MV-4-11 (cell line): ENCODE measurements around the gene VEPH1.

Source experiments
- DNase-seq: peaks from one replicate; lab custom pipeline; 2025; lab: John Stamatoyannopoulos, UW

The VEPH1 gene

DNA sequence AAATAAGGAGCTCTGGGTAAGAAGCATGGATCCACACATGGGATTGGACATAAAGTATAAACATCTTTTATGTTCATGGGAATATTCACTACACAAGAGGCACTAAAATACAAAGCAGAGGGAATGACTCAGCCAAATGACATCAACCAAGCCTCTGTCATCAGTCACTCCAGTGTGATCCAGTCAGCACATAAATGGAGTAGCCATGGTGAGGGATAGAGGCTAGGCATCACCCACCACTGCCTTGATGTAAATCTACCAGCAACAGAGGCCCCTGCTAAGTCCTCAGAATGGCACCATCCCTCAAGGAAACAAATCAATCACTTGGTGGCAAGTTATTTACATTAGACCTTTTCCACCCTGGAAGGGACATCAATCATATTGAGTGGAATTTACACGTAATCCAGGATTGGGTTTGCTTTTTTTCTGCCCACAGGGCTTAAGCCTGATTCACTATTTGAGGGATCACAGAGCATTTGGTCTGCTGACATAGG lies 27.2 kb downstream of the VEPH1 start:
- no peak for DNase-seq

DNA sequence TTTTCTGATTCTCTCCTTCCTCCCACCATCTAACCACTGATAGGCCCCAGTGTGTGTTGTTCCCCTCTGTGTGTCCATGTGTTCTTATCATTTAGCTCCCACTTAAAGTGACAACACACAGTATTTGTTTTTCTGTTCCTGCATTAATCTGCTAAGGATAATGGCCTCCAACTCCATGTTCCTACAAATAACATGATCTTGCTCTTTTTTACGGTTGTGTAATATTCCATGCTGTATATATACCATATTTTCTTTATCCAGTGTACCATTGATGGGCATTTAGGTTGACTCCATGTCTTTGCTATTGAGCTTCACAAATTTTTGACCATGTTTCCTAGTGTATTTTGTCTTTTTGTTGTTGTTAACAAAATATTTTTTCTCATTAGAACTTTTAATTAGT lies 30.6 kb downstream of the VEPH1 start:
- DNase-seq, result no peak

DNA sequence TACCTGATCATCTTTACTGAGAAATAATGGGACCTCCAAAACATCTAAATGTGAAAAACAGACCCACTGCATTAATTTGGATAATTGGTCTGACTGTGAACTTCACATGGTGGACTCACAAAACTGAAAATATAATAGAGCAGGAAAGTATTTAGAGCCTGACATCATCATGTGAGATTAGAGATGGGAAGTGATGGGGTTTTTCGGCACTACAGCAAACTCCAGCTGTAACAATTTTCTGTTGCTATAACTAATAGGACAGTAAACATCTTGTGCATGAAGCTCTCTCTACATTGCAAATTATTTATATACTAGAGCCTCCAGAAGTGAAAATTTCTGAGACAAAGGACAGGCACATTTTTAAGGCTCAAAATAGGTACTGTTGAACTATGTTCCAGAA lies 32.2 kb downstream of the VEPH1 start:
- no peak for DNase-seq

DNA sequence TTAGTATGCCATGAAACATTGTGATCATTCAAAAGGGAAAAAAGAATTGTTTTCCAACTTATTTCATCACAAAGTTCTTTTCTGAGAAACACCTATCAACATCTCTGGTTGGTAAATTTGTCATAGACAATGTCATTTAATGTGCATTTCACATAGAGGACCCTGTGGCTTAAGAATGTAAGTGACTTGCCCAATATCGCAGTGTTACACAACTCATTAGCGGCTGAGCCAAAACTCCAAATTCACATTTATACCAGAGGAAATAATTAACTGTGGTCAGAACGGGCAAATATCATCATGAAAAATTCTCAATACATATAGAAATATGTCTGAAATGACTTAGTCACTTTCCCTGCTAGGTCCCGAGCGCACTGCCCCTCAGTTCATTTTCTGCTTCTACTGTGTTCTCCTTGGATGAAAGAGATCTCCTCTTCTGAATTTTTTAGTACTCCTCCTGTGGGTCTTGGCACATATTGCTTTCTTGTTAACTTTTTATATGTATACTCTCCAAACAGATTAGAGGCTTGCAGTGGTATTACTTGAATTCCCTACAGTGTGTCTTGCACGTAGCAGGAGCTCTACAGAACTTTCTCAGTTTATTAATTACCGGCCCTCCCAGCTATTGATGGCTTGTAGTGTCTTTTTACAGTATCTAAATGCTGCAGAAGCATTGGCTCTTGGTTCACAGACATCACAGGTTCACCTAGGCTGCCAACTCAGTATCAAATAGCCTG lies 33.5 kb downstream of the VEPH1 start:
- peak; percentile 57 for DNase-seq

DNA sequence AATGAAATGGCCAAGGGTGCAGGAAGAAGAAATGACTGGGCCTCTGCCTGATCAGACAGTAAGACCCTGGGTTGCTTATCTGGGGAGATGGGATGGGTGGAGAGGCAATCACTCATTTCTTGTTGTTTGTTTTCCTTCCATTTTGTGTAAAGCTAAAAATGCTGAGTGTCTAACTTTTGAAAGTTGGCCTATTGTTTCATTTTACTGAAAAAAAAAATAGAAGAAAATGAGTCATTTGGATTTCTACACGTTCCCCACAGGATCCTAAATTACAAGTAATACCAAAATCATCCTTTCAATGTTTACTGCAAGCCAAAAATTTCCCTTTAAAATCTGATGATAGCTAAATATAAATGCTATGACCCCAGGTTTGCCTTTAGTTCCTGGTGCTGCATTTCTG lies 36.0 kb downstream of the VEPH1 start:
- DNase-seq, result no peak

DNA sequence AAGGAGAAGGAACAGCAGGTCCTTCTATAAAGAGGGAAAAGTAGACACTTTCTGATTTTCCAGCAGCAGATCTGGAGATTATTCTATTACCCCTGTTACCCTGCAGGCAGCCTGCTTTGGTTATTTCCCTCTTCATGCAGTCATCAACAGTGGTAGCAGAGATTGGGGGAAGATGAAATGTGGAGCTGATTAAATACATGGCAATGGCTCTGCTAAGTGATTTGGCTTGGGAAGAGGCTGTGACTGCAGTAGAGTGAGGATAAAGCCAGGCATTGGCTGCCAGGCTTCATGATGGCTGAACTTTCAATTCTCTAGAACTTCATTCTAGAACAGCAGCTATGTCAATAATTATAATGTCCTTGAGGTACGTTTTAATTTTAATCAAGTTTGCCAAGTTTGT lies 37.5 kb downstream of the VEPH1 start:
- DNase-seq, result no peak

DNA sequence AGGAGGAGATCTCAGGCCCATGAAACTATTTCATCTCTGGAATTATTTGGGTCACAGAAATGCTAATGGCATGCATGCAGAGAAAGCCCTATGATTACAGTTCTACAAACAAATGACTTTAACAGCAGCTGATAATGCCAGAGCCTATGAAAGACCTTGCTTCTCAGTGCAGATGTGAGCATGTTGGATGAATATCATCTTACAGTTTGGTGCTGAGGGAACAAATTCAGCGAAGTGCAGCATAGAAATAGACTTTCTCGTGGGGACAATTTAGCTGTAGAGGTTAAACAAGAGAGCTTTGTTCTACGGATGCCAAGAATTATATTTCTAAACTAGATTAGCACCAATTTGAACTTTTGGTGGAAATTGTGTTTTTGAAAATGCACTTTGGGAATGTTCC lies 38.9 kb downstream of the VEPH1 start:
- no peak for DNase-seq

DNA sequence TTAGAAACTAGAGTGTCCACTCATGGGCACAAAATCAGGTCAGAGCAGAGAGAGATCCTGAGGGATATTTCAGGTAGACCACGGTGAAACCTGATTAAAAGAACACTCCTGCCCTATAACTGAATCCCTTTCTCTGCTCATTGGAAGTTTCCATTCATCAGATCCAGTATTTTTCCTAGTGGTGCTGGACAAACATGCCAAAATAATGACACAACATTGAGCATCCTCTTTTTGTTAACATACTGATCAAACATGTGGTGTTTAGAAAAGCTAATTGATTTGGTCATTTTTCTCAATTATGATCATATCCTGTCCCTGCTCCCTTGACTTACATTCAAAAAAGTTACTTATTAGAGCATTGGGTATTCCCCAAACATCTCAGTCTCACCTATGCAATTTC lies 39.4 kb downstream of the VEPH1 start:
- DNase-seq, result no peak

DNA sequence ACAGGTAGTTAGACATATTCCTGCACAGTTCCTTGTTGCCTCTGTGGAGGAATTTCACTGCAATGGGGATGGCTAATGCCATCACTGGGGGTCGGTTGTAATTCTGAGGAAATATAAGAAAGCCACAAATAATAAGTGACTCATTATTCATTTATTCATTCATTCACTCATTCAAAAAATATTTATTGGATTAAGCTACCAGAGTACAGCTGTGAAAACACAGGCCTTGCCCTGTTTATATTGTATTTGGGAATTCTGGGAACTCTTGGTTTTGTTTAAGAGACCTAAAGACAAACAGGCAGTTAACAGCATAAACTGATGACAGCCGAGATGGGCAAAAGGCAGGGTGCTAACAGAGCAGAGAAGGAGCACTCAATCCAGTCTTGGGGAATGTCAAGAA lies 43.0 kb downstream of the VEPH1 start:
- DNase-seq, result no peak

DNA sequence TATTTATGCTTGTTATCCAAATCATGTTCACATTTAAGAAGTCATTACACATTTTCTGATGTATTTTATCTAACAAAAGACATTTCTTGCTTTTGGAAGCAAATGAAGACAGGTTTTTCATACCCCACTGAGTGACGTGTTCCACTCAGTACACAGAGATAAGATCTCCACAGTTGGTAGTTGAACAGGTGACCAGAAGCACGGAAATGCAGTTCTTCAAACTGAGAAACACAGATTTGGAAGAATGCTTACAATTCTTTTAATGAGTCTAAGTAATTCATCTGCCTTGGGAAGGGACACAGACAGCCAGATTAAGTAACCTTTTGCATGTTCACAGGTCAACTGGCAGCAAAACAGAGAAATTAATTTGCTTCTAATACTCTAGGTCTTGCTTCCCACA lies 43.5 kb downstream of the VEPH1 start:
- DNase-seq, result no peak

DNA sequence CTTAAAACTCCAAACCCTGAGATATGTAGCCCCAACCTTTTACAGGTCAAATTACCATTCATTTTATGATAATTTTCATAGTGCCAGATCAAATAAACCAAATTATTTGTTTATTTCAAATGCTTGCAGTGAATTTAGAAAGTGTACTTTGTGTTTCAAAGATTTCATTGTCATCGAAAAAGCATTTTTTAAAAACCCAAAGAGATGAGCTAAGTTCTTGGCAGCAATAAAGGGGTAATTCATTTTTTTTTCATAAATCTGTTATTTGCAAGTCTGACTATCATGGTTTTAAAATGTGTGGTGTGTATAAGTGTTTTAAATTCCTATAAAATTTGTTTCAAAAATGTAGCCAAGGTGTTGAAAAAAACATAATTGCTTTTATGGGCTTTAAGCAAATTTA lies 49.4 kb downstream of the VEPH1 start:
- DNase-seq, result no peak

DNA sequence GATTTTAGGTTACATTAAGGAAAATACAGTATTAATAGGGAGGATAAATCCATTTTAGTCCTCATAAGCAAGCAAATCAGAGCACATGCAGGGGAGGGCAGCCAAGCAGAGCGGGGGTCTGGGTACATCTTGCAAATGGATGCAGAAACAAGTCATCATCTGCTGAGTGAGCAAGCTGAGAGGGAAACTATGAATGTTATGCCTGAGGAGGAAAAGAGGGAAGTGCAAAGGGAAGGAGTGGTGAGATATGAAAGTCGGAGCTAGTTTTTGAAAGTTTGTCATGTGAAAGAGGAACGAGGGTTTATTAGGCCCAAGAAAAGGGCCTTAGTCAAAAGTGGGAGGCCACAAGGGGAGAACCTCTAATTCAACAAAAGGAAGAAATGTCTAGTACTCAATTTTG lies 51.1 kb downstream of the VEPH1 start:
- DNase-seq, result peak; percentile 96

DNA sequence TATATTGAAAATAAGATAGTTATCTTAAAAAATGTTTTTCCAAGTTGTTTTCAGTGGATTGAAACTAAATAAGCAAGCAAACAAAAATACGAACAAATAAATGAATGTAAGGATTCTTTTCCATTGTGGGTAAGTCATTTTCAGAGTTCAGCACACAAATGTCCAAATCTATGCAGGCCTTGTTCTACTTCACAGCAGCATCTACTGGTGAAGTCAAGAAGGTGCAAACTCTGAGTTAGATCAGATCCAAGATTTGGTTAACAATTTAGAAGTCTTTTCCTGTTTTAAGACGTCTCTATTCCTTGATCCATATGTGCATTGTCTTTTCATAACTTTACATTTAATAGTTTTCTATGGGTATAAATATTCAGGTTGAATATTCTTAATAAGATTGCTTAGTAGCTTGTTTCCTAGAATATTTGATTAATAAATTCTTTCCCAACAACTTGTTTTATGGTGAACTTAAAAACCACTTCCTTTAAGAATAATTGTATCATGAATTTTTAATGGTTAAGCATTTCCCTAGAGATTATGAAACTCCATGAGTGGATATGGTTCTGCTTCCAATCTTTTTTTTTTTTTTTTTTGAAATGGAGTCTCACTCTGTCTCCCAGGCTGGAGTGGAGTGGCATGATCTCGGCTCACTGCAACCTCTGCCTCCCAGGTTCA lies 56.1 kb downstream of the VEPH1 start:
- peak; percentile 51 for DNase-seq

DNA sequence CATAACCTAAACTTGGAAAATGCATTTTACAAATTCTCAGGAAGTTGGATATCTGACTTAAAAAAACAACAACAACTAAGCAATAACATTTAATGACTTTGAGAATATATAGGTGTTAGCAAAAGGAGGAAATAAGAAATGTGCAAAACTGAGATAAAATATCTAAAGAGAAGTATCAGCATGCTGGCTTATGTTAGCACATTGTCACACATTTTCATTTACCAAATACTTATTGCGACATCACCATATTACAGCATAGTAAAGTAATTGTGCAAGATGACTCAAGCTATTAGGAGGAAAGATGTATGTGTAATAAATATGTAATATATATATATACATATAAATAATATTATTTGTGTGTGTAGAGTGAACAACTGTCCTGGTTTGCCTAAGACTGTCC lies 57.4 kb downstream of the VEPH1 start:
- peak; percentile 84 for DNase-seq

DNA sequence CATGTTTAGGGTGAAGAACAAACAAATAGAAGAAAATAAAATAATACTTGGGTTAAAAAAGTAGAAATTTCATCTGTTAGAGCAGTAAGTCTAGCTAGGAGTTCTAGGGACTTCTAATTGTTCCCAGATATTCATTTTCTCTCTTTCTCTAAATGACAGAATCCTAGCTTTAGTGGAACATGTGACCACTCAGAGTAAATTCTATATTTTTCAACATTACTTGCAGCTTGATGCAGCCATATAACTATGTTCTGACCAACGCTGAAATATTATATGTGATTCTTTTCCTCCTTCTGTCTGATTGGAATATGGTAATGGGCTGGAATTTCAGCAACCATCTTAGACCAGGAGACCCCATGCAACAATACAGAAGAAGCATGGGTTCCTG lies 58.4 kb downstream of the VEPH1 start:
- no peak for DNase-seq

DNA sequence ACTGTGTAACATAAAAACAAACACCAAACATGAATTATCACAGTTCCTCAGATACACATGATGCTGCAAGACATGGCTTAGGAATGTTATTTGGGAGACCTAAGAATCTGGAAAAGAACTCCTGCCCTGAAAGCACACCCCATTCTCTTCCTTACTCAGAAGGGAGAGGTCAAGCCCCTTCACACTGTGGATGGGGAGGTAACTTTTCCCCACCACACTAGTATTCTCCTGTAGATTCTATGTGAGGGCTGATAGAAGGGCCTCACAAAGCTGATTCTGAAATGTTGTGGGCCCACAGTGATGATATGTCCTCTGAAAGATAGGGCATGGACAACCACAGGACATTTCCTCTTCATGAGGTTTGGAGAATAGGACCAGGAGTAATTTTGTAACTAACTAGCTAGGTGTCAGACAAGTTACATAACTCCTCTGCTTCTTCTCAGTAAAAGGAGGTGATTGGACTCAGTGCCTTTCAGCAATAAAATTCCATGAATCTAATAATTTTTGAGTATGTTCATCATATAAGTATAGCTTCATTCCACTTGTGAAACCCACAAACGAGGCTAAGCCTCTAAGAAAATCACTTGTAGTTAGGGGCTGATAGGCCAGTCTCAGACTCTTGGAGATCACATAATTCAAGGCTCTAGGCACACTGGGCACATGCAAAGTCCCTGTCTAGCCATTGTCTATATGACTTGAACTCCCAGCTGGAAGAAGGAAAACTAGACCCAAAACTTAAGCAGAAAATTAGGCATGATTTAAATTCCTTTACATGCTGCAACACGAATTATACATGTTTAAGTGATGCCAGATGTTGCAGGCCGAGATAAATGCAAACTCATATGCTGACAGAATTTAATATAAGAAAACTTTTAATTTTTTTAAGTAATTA lies 59.1 kb downstream of the VEPH1 start:
- no peak for DNase-seq

DNA sequence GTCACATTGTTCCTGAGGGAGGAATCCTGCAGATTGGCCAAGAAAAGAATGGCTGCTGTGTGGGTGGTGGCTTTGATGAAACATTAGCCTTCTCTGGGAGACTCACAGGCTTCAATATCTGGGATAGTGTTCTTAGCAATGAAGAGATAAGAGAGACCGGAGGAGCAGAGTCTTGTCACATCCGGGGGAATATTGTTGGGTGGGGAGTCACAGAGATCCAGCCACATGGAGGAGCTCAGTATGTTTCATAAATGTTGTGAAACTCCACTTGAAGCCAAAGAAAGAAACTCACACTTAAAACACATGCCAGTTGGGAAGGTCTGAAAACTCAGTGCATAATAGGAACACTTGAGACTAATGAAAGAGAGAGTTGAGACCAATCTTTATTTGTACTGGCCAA lies 60.5 kb downstream of the VEPH1 start:
- no peak for DNase-seq

DNA sequence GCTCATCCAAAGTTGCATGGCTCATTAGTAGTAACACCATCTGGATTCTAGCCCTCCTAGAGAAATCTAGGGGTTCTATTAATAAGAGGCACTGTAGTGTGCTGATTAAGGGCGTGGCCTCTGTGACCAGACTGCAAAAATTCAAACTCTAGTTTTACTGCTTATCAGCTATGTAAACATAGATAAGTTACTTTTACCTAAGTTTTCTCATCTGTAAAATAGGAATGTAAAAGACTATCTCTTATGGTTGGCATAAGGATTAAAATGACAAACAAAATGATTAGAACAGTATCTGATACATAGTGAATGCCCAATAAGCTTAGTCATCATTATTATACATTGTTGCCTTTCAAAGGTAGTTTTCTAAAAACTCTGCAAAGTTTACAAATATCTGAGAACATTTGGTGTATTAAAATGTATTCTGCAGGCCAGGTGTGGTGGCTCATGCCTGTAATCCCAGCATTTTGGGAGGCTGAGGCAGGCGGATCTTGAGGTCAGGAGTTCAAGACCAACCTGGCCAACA lies 62.1 kb downstream of the VEPH1 start:
- no peak for DNase-seq

DNA sequence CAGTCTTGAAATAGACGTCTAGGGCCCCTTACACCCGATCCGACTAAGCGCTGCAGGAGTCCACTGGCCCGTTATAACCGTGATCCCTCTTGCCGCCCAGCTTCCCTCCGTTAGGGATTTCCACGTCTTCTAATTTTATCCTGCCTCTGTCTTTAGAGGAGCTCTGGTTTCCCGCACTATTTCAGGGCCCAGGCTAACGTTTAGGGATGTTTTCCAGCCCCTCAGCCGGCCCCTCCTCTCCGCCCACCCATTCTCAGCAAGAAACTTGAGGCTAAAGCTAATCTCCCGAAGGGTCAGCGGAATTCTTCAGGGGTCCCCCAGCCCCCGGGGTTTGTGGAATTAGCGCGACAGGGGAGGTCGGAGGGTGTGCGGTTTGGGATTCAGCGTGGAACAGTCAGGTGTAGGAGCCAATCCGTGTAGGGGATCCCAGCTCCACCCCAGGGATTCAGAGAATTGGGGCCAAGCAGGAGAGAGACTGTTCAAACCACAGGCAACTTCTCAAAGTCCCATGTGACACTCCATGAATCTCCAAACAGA lies 65.0 kb downstream of the VEPH1 start:
- no peak for DNase-seq

DNA sequence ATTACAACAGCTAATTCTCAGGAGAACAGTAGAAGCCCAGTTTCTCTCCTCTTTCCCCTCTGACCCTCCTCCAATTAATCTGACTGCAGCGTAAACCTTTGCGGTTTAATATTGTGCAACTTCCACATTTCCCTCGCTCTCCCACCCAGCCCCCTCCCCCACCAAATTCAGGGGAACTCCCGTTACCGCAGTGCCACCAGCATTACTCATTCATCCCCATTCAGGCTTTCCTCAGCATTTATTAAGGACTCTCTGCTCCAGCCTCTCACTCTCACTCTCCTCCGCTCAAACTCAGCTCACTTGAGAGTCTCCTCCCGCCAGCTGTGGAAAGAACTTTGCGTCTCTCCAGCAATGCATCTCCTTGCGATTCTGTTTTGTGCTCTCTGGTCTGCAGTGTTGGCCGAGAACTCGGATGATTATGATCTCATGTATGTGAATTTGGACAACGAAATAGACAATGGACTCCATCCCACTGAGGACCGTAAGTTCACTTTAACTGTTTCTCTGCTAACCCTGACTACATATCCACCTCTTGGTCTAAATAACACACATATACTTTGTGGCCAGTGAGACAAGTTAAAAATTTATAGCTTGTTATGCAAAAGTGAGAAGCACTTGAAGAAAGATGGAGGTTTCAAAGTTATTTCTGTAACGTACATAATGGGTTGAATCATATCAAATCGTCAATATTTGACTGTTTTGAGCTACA lies 66.5 kb downstream of the VEPH1 start, which contains the start of gene PTX3:
TSS of gene PTX3 (plus strand) at position 268 of the 709 bp plus-strand sequence. CDS start at position 352, 84 bp downstream.
- peak; percentile 77 for DNase-seq

DNA sequence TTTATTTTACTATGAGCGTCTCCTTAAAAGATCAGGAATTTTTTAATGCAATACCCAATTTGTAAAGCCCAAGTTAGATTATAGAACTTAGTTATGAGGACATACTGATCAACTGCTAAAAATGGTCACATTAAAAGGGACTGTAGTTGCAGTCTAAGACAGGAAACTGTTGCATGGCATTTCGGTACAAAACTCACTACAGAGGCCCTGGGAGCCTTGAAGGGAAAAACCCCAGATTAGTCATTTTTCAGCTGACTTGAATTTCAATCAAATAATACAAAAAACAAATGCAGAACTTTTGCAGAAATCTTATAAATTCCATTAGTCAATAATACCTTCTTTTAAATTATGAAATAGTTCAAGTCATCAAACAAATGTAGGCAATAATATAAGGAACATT lies 73.5 kb downstream of the VEPH1 start:
- DNase-seq, result peak; percentile 25
